SK-N-SH treated with all-trans-retinoic acid at 6 μM for 48 hours (cell line): Measurements from ENCODE around the gene NAA30.

Source experiments
- ATAC-seq: fragments of 200-7000 bp; cut with Tn5 transposase; 3 replicates; pipeline ENCODE4 v1.9.1; 2020; ENCODE audit warnings: mild to moderate bottlenecking, moderate library complexity
- ARNTL ChIP-seq: fragments of 450-650 bp; formaldehyde crosslinking; IDR thresholded peaks from 2 replicates; pipeline ENCODE4 v1.5.0; 2020; ENCODE audit warnings: low read depth, mild to moderate bottlenecking, moderate library complexity, borderline replicate concordance
- CSDC2 ChIP-seq: fragments of 250-450 bp; sonication (Bioruptor Pico); IDR thresholded peaks from 2 replicates; pipeline ENCODE4 v1.5.0; 2020; ENCODE audit warnings: mild to moderate bottlenecking, moderate library complexity
- CSRNP3 ChIP-seq: fragments of 250-450 bp; sonication (Bioruptor Pico); IDR thresholded peaks from 2 replicates; pipeline ENCODE4 v1.5.1; 2021; ENCODE audit warnings: mild to moderate bottlenecking, moderate library complexity
- ESRRG ChIP-seq: fragments of 250-450 bp; sonication (Bioruptor Pico); IDR thresholded peaks from 2 replicates; pipeline ENCODE4 v1.6.1; 2021; ENCODE audit warnings: mild to moderate bottlenecking
- ISL1 ChIP-seq: fragments of 250-450 bp; sonication (Bioruptor Pico); IDR thresholded peaks from 2 replicates; pipeline ENCODE4 v2.1.2; 2022; ENCODE audit warnings: mild to moderate bottlenecking, moderate library complexity
- OSR1 ChIP-seq: fragments of 250-450 bp; sonication (Bioruptor Pico); IDR thresholded peaks from 2 replicates; pipeline ENCODE4 v1.8.0; 2022; ENCODE audit warnings: moderate library complexity, mild to moderate bottlenecking, inconsistent platforms
- PATZ1 ChIP-seq: fragments of 250-450 bp; sonication (Bioruptor Pico); IDR thresholded peaks from 2 replicates; pipeline ENCODE4 v1.8.0; 2020; ENCODE audit warnings: mild to moderate bottlenecking, moderate library complexity, borderline replicate concordance
- PPARA ChIP-seq: fragments of 250-450 bp; sonication (Bioruptor Pico); IDR thresholded peaks from 2 replicates; pipeline ENCODE4 v1.5.0; 2020; ENCODE audit warnings: mild to moderate bottlenecking, borderline replicate concordance
- RARB ChIP-seq: fragments of 250-450 bp; sonication (Bioruptor Pico); IDR thresholded peaks from 2 replicates; pipeline ENCODE4 v1.8.0; 2021; ENCODE audit warnings: mild to moderate bottlenecking, moderate library complexity
- SNAI2 ChIP-seq: fragments of 250-450 bp; sonication (Bioruptor Pico); IDR thresholded peaks from 2 replicates; pipeline ENCODE4 v1.5.0; 2020; ENCODE audit warnings: mild to moderate bottlenecking, moderate library complexity
- TCF4 ChIP-seq: fragments of 250-450 bp; sonication (Bioruptor Pico); IDR thresholded peaks from 2 replicates; pipeline ENCODE4 v1.8.0; 2021; ENCODE audit warnings: mild to moderate bottlenecking, moderate library complexity, borderline replicate concordance
- TOX ChIP-seq: fragments of 250-450 bp; sonication (Bioruptor Pico); IDR thresholded peaks from 2 replicates; pipeline ENCODE4 v1.8.0; 2021; ENCODE audit warnings: mild to moderate bottlenecking, moderate library complexity, borderline replicate concordance
- TSHZ2 ChIP-seq: fragments of 250-450 bp; sonication (Bioruptor Pico); IDR thresholded peaks from 2 replicates; pipeline ENCODE4 v1.5.0; 2020; ENCODE audit warnings: mild to moderate bottlenecking, moderate library complexity
- ZC3H10 ChIP-seq: fragments of 250-450 bp; sonication (Bioruptor Pico); IDR thresholded peaks from 2 replicates; pipeline ENCODE4 v1.5.1; 2021; ENCODE audit warnings: mild to moderate bottlenecking, moderate library complexity
- ZFP30 ChIP-seq: fragments of 450-650 bp; formaldehyde crosslinking; IDR thresholded peaks from 2 replicates; pipeline ENCODE4 v1.5.0; 2022; ENCODE audit warnings: mild to moderate bottlenecking, moderate library complexity
- ZNF565 ChIP-seq: fragments of 450-650 bp; formaldehyde crosslinking; conservative IDR thresholded peaks from 2 replicates; pipeline ENCODE4 v1.5.0; 2020; ENCODE audit warnings: low read depth, mild to moderate bottlenecking, moderate library complexity
- ZNF8 ChIP-seq: fragments of 450-650 bp; formaldehyde crosslinking; IDR thresholded peaks from 2 replicates; pipeline ENCODE4 v1.5.0; 2020; ENCODE audit warnings: mild to moderate bottlenecking, moderate library complexity
- TF ChIP-seq, protein P1 (sequence below): fragments of 250-450 bp; sonication (Bioruptor Pico); IDR thresholded peaks from 2 replicates; pipeline ENCODE4 v1.8.0; 2021; ENCODE audit warnings: low read depth, mild to moderate bottlenecking, moderate library complexity, borderline replicate concordance

Gene NAA30

DNA sequence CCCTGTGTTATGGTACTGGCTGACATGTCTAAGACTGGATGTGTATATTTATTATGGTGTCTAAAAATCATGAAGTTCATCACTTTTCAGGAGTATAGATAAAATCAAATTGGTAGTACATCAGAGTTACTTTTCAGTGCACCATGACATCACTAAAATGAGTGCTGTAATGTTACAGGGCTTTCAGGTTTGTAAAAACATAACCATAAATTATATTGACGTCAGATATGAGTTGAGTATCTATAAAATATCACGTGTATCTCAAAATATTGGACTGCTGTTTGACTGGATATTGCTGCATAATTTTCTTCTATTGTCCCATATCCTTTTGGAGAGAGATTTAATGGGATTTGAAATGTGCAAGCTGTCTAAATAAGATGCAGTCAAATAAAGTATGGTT is 22.0 kb downstream of the NAA30 start:
- ATAC-seq: no peak
- TF ChIP-seq ARNTL (CRISPR knock-in tag) (no peak), CSRNP3 (no peak), TSHZ2 (CRISPR knock-in tag) (no peak), ESRRG (CRISPR knock-in tag) (no peak), ZNF8 (CRISPR knock-in tag) (no peak), ISL1 (no peak), ZFP30 (CRISPR knock-in tag) (no peak), PATZ1 (CRISPR knock-in tag) (no peak)

DNA sequence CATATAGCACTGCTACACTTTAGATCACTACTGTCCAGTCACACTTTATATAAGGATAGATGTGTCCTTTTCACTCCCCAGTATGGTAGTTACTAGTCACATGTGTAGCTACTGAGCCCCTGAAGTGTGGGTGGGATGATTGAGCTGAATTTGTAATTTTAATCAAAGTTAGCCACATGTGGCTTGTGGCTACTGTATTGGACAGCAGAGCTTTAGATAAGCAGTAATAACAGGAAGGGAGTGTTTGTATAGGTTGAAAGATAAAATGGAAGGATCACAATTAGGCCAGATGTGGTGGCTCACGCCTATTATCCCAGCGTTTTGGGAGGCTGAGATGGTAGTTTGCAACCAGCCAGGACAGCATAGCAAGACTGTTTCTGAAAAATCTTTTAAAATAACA is 23.5 kb downstream of the NAA30 start:
- TF ChIP-seq, protein P1, sequence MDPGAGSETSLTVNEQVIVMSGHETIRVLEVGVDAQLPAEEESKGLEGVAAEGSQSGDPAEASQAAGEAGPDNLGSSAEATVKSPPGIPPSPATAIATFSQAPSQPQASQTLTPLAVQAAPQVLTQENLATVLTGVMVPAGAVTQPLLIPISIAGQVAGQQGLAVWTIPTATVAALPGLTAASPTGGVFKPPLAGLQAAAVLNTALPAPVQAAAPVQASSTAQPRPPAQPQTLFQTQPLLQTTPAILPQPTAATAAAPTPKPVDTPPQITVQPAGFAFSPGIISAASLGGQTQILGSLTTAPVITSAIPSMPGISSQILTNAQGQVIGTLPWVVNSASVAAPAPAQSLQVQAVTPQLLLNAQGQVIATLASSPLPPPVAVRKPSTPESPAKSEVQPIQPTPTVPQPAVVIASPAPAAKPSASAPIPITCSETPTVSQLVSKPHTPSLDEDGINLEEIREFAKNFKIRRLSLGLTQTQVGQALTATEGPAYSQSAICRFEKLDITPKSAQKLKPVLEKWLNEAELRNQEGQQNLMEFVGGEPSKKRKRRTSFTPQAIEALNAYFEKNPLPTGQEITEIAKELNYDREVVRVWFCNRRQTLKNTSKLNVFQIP (CRISPR knock-in tag): no peak
- TF ChIP-seq SNAI2 (CRISPR knock-in tag): no peak
- TF ChIP-seq, all 23 proteins: peak for 0
- no peak for ATAC-seq

DNA sequence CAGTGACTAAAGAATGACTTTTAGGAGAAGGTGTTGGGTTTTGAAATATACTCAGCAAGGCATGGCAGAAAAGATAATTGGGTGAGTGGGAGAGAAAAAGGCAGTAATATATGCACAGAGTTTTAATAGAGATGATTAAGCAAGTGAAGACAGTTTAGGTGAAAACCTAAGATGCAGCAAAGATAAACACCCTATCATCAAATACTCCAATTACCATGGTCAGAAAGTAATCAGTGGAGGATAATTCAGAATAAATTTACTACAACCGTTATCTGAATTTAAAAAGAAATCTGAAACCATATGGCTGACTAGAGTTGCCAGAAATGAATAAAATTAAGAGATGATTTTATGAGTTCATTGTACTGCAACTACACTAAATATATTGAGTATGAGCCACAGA is 26.8 kb downstream of the NAA30 start:
- no peak for ATAC-seq
- TF ChIP-seq TCF4 (no peak), ZC3H10 (CRISPR knock-in tag) (no peak), ZNF8 (CRISPR knock-in tag) (no peak), TOX (CRISPR knock-in tag) (no peak)

GRCh38 chr14:57418999-57419398 is 28.6 kb downstream of the NAA30 start:
- no peak for TF ChIP-seq CSDC2 (CRISPR knock-in tag)
- TF ChIP-seq TOX (CRISPR knock-in tag): no peak
- TF ChIP-seq OSR1: no peak
- TF ChIP-seq ZNF565 (CRISPR knock-in tag): no peak
- TF ChIP-seq, protein P1 (CRISPR knock-in tag): no peak
- TF ChIP-seq ZNF8 (CRISPR knock-in tag): no peak
- TF ChIP-seq PPARA: no peak
- TF ChIP-seq RARB: no peak
- no peak for TF ChIP-seq CSRNP3
- TF ChIP-seq, all 23 proteins: peak for 0
- ATAC-seq: no peak
